ENCODE measurements around the gene LRRK2.

DNA sequence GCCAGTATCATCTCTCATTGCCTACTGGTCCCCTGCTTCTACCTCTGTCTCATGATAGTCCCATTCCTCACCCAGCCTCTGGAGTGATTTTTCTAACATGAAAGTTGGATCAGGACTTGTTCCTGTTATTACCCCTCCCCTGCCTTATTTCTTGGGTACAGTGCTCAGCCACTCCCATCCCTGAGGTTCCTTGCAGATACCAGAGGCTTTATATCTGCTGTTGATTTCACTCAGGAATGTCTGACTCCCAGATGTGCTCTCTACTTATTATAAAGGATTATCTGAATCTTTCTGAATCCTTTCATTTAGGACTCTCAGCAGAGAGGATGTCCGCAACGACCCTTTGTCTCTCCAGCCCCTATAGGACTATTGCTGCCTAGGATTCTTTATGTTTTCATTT is 111.2 kb downstream of the LRRK2 start:
- TF ChIP-seq CTCF (IDR thresholded peaks at IDR 0.05): no peak
- TF ChIP-seq POLR2A (IDR thresholded peaks at IDR 0.05): no peak

Measured in body of pancreas (tissue), 4 donors.